ENCODE measurements around the gene PCDHA4.

PCDHA4 gene

DNA sequence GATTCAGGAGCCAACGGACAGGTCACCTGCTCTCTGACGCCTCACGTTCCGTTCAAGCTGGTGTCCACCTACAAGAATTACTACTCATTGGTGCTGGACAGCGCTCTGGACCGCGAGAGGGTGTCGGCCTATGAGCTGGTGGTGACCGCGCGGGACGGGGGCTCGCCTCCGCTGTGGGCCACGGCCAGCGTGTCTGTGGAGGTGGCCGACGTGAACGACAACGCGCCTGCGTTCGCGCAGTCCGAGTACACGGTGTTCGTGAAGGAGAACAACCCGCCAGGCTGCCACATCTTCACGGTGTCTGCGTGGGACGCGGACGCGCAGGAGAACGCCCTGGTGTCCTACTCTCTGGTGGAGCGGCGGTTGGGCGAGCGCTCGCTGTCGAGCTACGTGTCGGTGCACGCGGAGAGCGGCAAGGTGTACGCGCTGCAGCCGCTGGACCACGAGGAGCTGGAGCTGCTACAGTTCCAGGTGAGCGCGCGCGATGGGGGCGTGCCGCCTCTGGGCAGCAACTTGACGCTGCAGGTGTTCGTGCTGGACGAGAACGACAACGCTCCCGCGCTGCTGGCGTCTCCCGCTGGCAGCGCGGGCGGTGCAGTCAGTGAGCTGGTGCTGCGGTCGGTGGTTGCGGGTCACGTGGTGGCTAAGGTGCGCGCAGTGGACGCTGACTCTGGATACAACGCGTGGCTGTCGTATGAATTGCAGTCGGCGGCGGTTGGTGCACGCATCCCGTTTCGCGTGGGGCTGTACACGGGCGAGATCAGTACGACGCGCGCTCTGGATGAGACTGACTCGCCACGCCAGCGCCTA lies 50.5 kb downstream of the PCDHA4 start:
- DNase-seq (ENCODE audit: low spot score) = no peak

DNA sequence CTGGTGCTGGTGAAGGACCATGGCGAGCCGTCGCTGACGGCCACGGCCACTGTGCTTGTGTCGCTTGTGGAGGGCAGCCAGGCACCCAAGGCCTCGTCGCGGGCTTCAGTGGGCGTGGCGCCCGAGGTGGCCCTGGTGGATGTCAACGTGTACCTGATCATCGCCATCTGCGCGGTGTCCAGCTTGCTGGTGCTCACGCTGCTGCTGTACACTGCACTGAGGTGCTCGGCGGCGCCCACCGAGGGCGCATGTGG lies 51.0 kb downstream of the PCDHA4 start:
- DNase-seq (ENCODE audit: low spot score) = no peak

DNA sequence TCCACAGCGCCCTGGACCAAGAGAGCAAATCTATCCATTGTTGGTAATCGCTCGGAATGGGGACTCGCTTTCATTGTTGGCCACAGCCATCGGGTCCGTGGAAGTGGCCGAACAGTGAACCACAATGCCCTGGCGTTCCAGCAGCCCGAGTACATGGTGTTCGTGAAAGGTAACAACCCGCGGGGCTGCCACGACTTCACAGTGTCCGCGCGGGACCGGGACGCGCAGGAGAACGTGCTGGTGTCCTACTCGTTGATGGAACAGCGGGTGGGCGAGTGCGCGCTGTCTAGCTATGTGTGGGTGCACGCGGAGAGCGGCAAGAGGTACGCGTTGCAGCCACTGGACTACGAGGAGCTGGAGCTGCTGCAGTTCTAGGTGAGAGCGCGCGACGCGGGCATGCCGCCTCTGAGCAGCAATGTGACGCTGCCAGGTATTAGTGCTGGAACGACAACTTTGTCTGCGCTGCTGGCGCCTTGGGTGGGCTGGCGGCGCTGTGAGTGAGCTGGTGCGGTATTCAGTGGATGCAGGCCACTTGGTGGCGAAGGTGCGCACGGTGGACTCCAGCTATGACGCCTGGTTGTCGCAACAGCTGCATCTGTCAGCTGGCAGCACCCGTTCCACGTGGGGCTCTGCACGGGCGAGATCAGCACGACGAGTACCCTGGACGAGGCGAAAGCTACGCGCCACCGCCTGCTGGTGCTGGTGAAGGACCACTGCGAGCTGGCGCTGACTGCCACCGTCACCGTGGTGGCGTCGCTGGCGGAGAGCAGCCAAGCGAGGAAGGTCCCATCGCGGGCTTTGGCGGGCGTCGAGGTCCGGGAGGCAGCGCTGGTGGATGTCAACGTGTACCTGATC lies 55.8 kb downstream of the PCDHA4 start:
- DNase-seq (ENCODE audit: low spot score) = no peak

Measured in CD4-positive, alpha-beta T cell treated with Interleukin-2 at 100 ng/mL for 4 hours (primary cell).